Mammary epithelial cell (primary cell): ENCODE data around the gene DFFA.

Source experiments
- EZH2 ChIP-seq: IDR thresholded peaks from 2 replicates; pipeline ENCODE4 v1.6.1; 2012; ENCODE audit warnings: low read length, inconsistent platforms, borderline replicate concordance
- TF ChIP-seq, protein P1 (sequence below), 2 donors: IDR thresholded peaks in 1 of 2; conservative IDR thresholded peaks in 1 of 2; 2 replicates each; pipeline ENCODE4 v1.5.1; 2011 to 2012; ENCODE audit warnings: inconsistent platforms in 2 of 2, low read length in 2 of 2, mild to moderate bottlenecking in 2 of 2, control low read depth in 1 of 2, low read depth in 1 of 2; ENCODE audit not compliant: insufficient read depth in 1 of 2; ENCODE audit errors: extremely low read depth in 1 of 2

- TF ChIP-seq, protein P1, sequence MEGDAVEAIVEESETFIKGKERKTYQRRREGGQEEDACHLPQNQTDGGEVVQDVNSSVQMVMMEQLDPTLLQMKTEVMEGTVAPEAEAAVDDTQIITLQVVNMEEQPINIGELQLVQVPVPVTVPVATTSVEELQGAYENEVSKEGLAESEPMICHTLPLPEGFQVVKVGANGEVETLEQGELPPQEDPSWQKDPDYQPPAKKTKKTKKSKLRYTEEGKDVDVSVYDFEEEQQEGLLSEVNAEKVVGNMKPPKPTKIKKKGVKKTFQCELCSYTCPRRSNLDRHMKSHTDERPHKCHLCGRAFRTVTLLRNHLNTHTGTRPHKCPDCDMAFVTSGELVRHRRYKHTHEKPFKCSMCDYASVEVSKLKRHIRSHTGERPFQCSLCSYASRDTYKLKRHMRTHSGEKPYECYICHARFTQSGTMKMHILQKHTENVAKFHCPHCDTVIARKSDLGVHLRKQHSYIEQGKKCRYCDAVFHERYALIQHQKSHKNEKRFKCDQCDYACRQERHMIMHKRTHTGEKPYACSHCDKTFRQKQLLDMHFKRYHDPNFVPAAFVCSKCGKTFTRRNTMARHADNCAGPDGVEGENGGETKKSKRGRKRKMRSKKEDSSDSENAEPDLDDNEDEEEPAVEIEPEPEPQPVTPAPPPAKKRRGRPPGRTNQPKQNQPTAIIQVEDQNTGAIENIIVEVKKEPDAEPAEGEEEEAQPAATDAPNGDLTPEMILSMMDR (conservative IDR thresholded peaks at IDR 0.05 in 1 of 2, IDR thresholded peaks at IDR 0.05 in 1 of 2; ENCODE audit: extremely low read depth in 1 of 2, insufficient read depth in 1 of 2, low read depth in 1 of 2, low read length in 2 of 2), result no peak
- no peak for TF ChIP-seq EZH2
These were observed 45.3 kb upstream of the DFFA start for GRCh38 chr1:10517677-10517982.
